ENCODE data around the gene FAM50B.

Gene FAM50B

GRCh38 chr6:3848925-3849605, at the start of gene FAM50B:
Gene FAM50B, plus strand, starts transcription at chr6:3849373. Its CDS starts 439 bp downstream, at chr6:3849812.
- peak within 1 kb of the TSS; percentile 73 for H3K9ac ChIP-seq (ENCODE audit: low read depth, low read length)
- no peaks in the 10 kb centered on the region for H3K27me3 ChIP-seq (ENCODE audit: control insufficient read depth, insufficient read depth, low read length)

GRCh38 chr6:3799719-3800118, 49.5 kb upstream of the FAM50B start:
- Histone ChIP-seq H3K4me1 (ENCODE audit: control insufficient read depth, insufficient read depth, low read length) (peaks cover 2% of the 10 kb centered on the region), H3K4me3 (ENCODE audit: low read depth, low read length) (no peak overlapping the region), H3K36me3 (ENCODE audit: control insufficient read depth, insufficient read depth, low read length) (no peaks in the 10 kb centered on the region), H3K9me3 (ENCODE audit: control insufficient read depth, insufficient read depth, low read length) (no peaks in the 10 kb centered on the region), H3K27me3 (ENCODE audit: control insufficient read depth, insufficient read depth, low read length) (no peaks in the 10 kb centered on the region), H3K9ac (ENCODE audit: low read depth, low read length) (no peak overlapping the region)

More at GRCh38 chr6:3848925-3849605, at the start of gene FAM50B:
- Histone ChIP-seq H3K36me3 (ENCODE audit: control insufficient read depth, insufficient read depth, low read length) (peaks cover 3% of the 10 kb centered on the region), H3K4me3 (ENCODE audit: low read depth, low read length) (peak within 1 kb of the TSS; percentile 87), H3K4me1 (ENCODE audit: control insufficient read depth, insufficient read depth, low read length) (peaks cover 3% of the 10 kb centered on the region), H3K9me3 (ENCODE audit: control insufficient read depth, insufficient read depth, low read length) (no peaks in the 10 kb centered on the region)

- H3K9ac ChIP-seq (ENCODE audit: low read depth, low read length): no peak overlapping the region
- H3K9me3 ChIP-seq (ENCODE audit: control insufficient read depth, insufficient read depth, low read length): no peaks in the 10 kb centered on the region
- no peaks in the 10 kb centered on the region for H3K4me1 ChIP-seq (ENCODE audit: control insufficient read depth, insufficient read depth, low read length)
- no peaks in the 10 kb centered on the region for H3K36me3 ChIP-seq (ENCODE audit: control insufficient read depth, insufficient read depth, low read length)
- no peaks in the 10 kb centered on the region for H3K27me3 ChIP-seq (ENCODE audit: control insufficient read depth, insufficient read depth, low read length)
- no peak overlapping the region for H3K4me3 ChIP-seq (ENCODE audit: low read depth, low read length)
These were observed 48.2 kb upstream of the FAM50B start for GRCh38 chr6:3800850-3801591.

- Histone ChIP-seq H3K9me3 (ENCODE audit: control insufficient read depth, insufficient read depth, low read length) (no peaks in the 10 kb centered on the region), H3K4me1 (ENCODE audit: control insufficient read depth, insufficient read depth, low read length) (no peaks in the 10 kb centered on the region), H3K9ac (ENCODE audit: low read depth, low read length) (no peak overlapping the region)
These were observed 47.2 kb upstream of the FAM50B start for GRCh38 chr6:3801960-3802359.

GRCh38 chr6:3803627-3804468, 45.3 kb upstream of the FAM50B start:
- Histone ChIP-seq H3K36me3 (ENCODE audit: control insufficient read depth, insufficient read depth, low read length) (no peaks in the 10 kb centered on the region), H3K27me3 (ENCODE audit: control insufficient read depth, insufficient read depth, low read length) (no peaks in the 10 kb centered on the region), H3K4me1 (ENCODE audit: control insufficient read depth, insufficient read depth, low read length) (no peaks in the 10 kb centered on the region), H3K9ac (ENCODE audit: low read depth, low read length) (no peak overlapping the region), H3K9me3 (ENCODE audit: control insufficient read depth, insufficient read depth, low read length) (no peaks in the 10 kb centered on the region), H3K4me3 (ENCODE audit: low read depth, low read length) (no peak overlapping the region)

More at GRCh38 chr6:3801960-3802359, 47.2 kb upstream of the FAM50B start:
- Histone ChIP-seq H3K4me3 (ENCODE audit: low read depth, low read length) (no peak overlapping the region), H3K27me3 (ENCODE audit: control insufficient read depth, insufficient read depth, low read length) (no peaks in the 10 kb centered on the region), H3K36me3 (ENCODE audit: control insufficient read depth, insufficient read depth, low read length) (no peaks in the 10 kb centered on the region)

- H3K27me3 ChIP-seq (ENCODE audit: control insufficient read depth, insufficient read depth, low read length): no peaks in the 10 kb centered on the region
- no peak overlapping the region for H3K9ac ChIP-seq (ENCODE audit: low read depth, low read length)
- no peaks in the 10 kb centered on the region for H3K4me1 ChIP-seq (ENCODE audit: control insufficient read depth, insufficient read depth, low read length)
- no peak overlapping the region for H3K4me3 ChIP-seq (ENCODE audit: low read depth, low read length)
- H3K36me3 ChIP-seq (ENCODE audit: control insufficient read depth, insufficient read depth, low read length): no peaks in the 10 kb centered on the region
- H3K9me3 ChIP-seq (ENCODE audit: control insufficient read depth, insufficient read depth, low read length): no peaks in the 10 kb centered on the region
These were observed 44.2 kb upstream of the FAM50B start for GRCh38 chr6:3804964-3805363.

GRCh38 chr6:3805448-3806123, 43.6 kb upstream of the FAM50B start:
- no peaks in the 10 kb centered on the region for H3K4me1 ChIP-seq (ENCODE audit: control insufficient read depth, insufficient read depth, low read length)
- no peak overlapping the region for H3K9ac ChIP-seq (ENCODE audit: low read depth, low read length)
- H3K27me3 ChIP-seq (ENCODE audit: control insufficient read depth, insufficient read depth, low read length): no peaks in the 10 kb centered on the region
- no peaks in the 10 kb centered on the region for H3K9me3 ChIP-seq (ENCODE audit: control insufficient read depth, insufficient read depth, low read length)
- H3K36me3 ChIP-seq (ENCODE audit: control insufficient read depth, insufficient read depth, low read length): no peaks in the 10 kb centered on the region
- no peak overlapping the region for H3K4me3 ChIP-seq (ENCODE audit: low read depth, low read length)

GRCh38 chr6:3806169-3806922, 42.8 kb upstream of the FAM50B start:
- Histone ChIP-seq H3K4me3 (ENCODE audit: low read depth, low read length) (no peak overlapping the region), H3K9ac (ENCODE audit: low read depth, low read length) (no peak overlapping the region), H3K4me1 (ENCODE audit: control insufficient read depth, insufficient read depth, low read length) (no peaks in the 10 kb centered on the region), H3K27me3 (ENCODE audit: control insufficient read depth, insufficient read depth, low read length) (no peaks in the 10 kb centered on the region), H3K9me3 (ENCODE audit: control insufficient read depth, insufficient read depth, low read length) (no peaks in the 10 kb centered on the region), H3K36me3 (ENCODE audit: control insufficient read depth, insufficient read depth, low read length) (no peaks in the 10 kb centered on the region)

- H3K9me3 ChIP-seq (ENCODE audit: control insufficient read depth, insufficient read depth, low read length): no peaks in the 10 kb centered on the region
- H3K4me3 ChIP-seq (ENCODE audit: low read depth, low read length): no peak overlapping the region
- no peaks in the 10 kb centered on the region for H3K36me3 ChIP-seq (ENCODE audit: control insufficient read depth, insufficient read depth, low read length)
- H3K9ac ChIP-seq (ENCODE audit: low read depth, low read length): no peak overlapping the region
- no peaks in the 10 kb centered on the region for H3K27me3 ChIP-seq (ENCODE audit: control insufficient read depth, insufficient read depth, low read length)
- H3K4me1 ChIP-seq (ENCODE audit: control insufficient read depth, insufficient read depth, low read length): no peaks in the 10 kb centered on the region
These were observed 41.0 kb upstream of the FAM50B start for GRCh38 chr6:3808199-3808598.

GRCh38 chr6:3808759-3809514, 40.2 kb upstream of the FAM50B start:
- H3K4me1 ChIP-seq (ENCODE audit: control insufficient read depth, insufficient read depth, low read length): no peaks in the 10 kb centered on the region
- H3K9ac ChIP-seq (ENCODE audit: low read depth, low read length): no peak overlapping the region
- H3K9me3 ChIP-seq (ENCODE audit: control insufficient read depth, insufficient read depth, low read length): no peaks in the 10 kb centered on the region
- H3K27me3 ChIP-seq (ENCODE audit: control insufficient read depth, insufficient read depth, low read length): no peaks in the 10 kb centered on the region
- no peak overlapping the region for H3K4me3 ChIP-seq (ENCODE audit: low read depth, low read length)
- no peaks in the 10 kb centered on the region for H3K36me3 ChIP-seq (ENCODE audit: control insufficient read depth, insufficient read depth, low read length)

All from iPS-15b (cell line).